ENCODE measurements around the gene KXD1.

Gene KXD1

GRCh38 chr19:18543814-18544475, 13.7 kb upstream of the KXD1 start:
- Histone ChIP-seq H3K27ac (ENCODE audit: low read depth, low read length) (no peak overlapping the region), H3K36me3 (ENCODE audit: control insufficient read depth in 1 of 2, insufficient read depth in 2 of 2, low read length in 2 of 2) (peaks cover 7 to 14% of the 10 kb centered on the region in 2 donors), H3K4me3 (ENCODE audit: low read depth in 1 of 2, low read length in 2 of 2) (peak overlapping the region; percentile 60 to 76), H3K9ac (ENCODE audit: low read depth in 1 of 2, low read length in 2 of 2) (peak overlapping the region; percentile 60 to 80), H3K4me1 (ENCODE audit: control insufficient read depth in 1 of 2, insufficient read depth in 2 of 2, low read length in 2 of 2) (peaks cover 7 to 17% of the 10 kb centered on the region in 2 donors), H3K9me3 (ENCODE audit: control insufficient read depth in 1 of 2, low read length in 2 of 2) (no peaks in the 10 kb centered on the region), H3K27me3 (ENCODE audit: control insufficient read depth in 1 of 2, insufficient read depth in 2 of 2, low read length in 2 of 2) (no peaks in the 10 kb centered on the region)

- no peaks in the 10 kb centered on the region for H3K4me1 ChIP-seq (ENCODE audit: control insufficient read depth in 1 of 2, insufficient read depth in 2 of 2, low read length in 2 of 2)
- H3K36me3 ChIP-seq (ENCODE audit: control insufficient read depth in 1 of 2, insufficient read depth in 2 of 2, low read length in 2 of 2) = no peaks in the 10 kb centered on the region
- no peak overlapping the region for H3K4me3 ChIP-seq (ENCODE audit: low read depth in 1 of 2, low read length in 2 of 2)
- H3K27me3 ChIP-seq (ENCODE audit: control insufficient read depth in 1 of 2, insufficient read depth in 2 of 2, low read length in 2 of 2) = no peaks in the 10 kb centered on the region
- H3K9ac ChIP-seq (ENCODE audit: low read depth in 1 of 2, low read length in 2 of 2) = no peak overlapping the region
- H3K9me3 ChIP-seq (ENCODE audit: control insufficient read depth in 1 of 2, low read length in 2 of 2) = no peaks in the 10 kb centered on the region
- no peak overlapping the region for H3K27ac ChIP-seq (ENCODE audit: low read depth, low read length)
These were observed 6.0 kb upstream of the KXD1 start for GRCh38 chr19:18551631-18552030.

- Histone ChIP-seq H3K27me3 (ENCODE audit: control insufficient read depth in 1 of 2, insufficient read depth in 2 of 2, low read length in 2 of 2) (no peaks in the 10 kb centered on the region), H3K36me3 (ENCODE audit: control insufficient read depth in 1 of 2, insufficient read depth in 2 of 2, low read length in 2 of 2) (peaks cover 0 to 8% of the 10 kb centered on the region in 2 donors), H3K27ac (ENCODE audit: low read depth, low read length) (peak overlapping the region; percentile 80), H3K9me3 (ENCODE audit: control insufficient read depth in 1 of 2, low read length in 2 of 2) (no peaks in the 10 kb centered on the region), H3K4me1 (ENCODE audit: control insufficient read depth in 1 of 2, insufficient read depth in 2 of 2, low read length in 2 of 2) (peaks cover 6 to 11% of the 10 kb centered on the region in 2 donors), H3K9ac (ENCODE audit: low read depth in 1 of 2, low read length in 2 of 2) (peak overlapping the region; percentile 90 to 94), H3K4me3 (ENCODE audit: low read depth in 1 of 2, low read length in 2 of 2) (peak overlapping the region; percentile 90 to 98)
These were observed 509 bp downstream of the KXD1 start for GRCh38 chr19:18558202-18558555.

- Histone ChIP-seq H3K4me1 (ENCODE audit: control insufficient read depth in 1 of 2, insufficient read depth in 2 of 2, low read length in 2 of 2) (peaks cover 6 to 11% of the 10 kb centered on the region in 2 donors), H3K27me3 (ENCODE audit: control insufficient read depth in 1 of 2, insufficient read depth in 2 of 2, low read length in 2 of 2) (no peaks in the 10 kb centered on the region), H3K4me3 (ENCODE audit: low read depth in 1 of 2, low read length in 2 of 2) (peak overlapping the region; percentile 90 to 98), H3K27ac (ENCODE audit: low read depth, low read length) (peak overlapping the region; percentile 80), H3K36me3 (ENCODE audit: control insufficient read depth in 1 of 2, insufficient read depth in 2 of 2, low read length in 2 of 2) (peaks cover 0 to 12% of the 10 kb centered on the region in 2 donors), H3K9me3 (ENCODE audit: control insufficient read depth in 1 of 2, low read length in 2 of 2) (no peaks in the 10 kb centered on the region), H3K9ac (ENCODE audit: low read depth in 1 of 2, low read length in 2 of 2) (peak overlapping the region; percentile 90 to 94)
These were observed 934 bp downstream of the KXD1 start for GRCh38 chr19:18558604-18559003.

- H3K36me3 ChIP-seq (ENCODE audit: control insufficient read depth in 1 of 2, insufficient read depth in 2 of 2, low read length in 2 of 2) = peaks cover 3 to 18% of the 10 kb centered on the region in 2 donors
- peaks cover 6 to 11% of the 10 kb centered on the region in 2 donors for H3K4me1 ChIP-seq (ENCODE audit: control insufficient read depth in 1 of 2, insufficient read depth in 2 of 2, low read length in 2 of 2)
- no peaks in the 10 kb centered on the region for H3K9me3 ChIP-seq (ENCODE audit: control insufficient read depth in 1 of 2, low read length in 2 of 2)
- H3K27me3 ChIP-seq (ENCODE audit: control insufficient read depth in 1 of 2, insufficient read depth in 2 of 2, low read length in 2 of 2) = no peaks in the 10 kb centered on the region
- no peak overlapping the region for H3K4me3 ChIP-seq (ENCODE audit: low read depth in 1 of 2, low read length in 2 of 2)
- no peak overlapping the region for H3K27ac ChIP-seq (ENCODE audit: low read depth, low read length)
- no peak overlapping the region for H3K9ac ChIP-seq (ENCODE audit: low read depth in 1 of 2, low read length in 2 of 2)
These were observed 2.0 kb downstream of the KXD1 start for GRCh38 chr19:18559685-18560084.

- Histone ChIP-seq H3K27ac (ENCODE audit: low read depth, low read length) (no peak overlapping the region), H3K9ac (ENCODE audit: low read depth in 1 of 2, low read length in 2 of 2) (no peak overlapping the region), H3K4me3 (ENCODE audit: low read depth in 1 of 2, low read length in 2 of 2) (no peak overlapping the region), H3K36me3 (ENCODE audit: control insufficient read depth in 1 of 2, insufficient read depth in 2 of 2, low read length in 2 of 2) (peaks cover 6 to 40% of the 10 kb centered on the region in 2 donors), H3K27me3 (ENCODE audit: control insufficient read depth in 1 of 2, insufficient read depth in 2 of 2, low read length in 2 of 2) (no peaks in the 10 kb centered on the region), H3K4me1 (ENCODE audit: control insufficient read depth in 1 of 2, insufficient read depth in 2 of 2, low read length in 2 of 2) (peaks cover 6 to 11% of the 10 kb centered on the region in 2 donors), H3K9me3 (ENCODE audit: control insufficient read depth in 1 of 2, low read length in 2 of 2) (no peaks in the 10 kb centered on the region)
These were observed 4.4 kb downstream of the KXD1 start for GRCh38 chr19:18562086-18562485.

- no peaks in the 10 kb centered on the region for H3K4me1 ChIP-seq (ENCODE audit: control insufficient read depth in 1 of 2, insufficient read depth in 2 of 2, low read length in 2 of 2)
- H3K27me3 ChIP-seq (ENCODE audit: control insufficient read depth in 1 of 2, insufficient read depth in 2 of 2, low read length in 2 of 2) = no peaks in the 10 kb centered on the region
- no peak overlapping the region for H3K27ac ChIP-seq (ENCODE audit: low read depth, low read length)
- no peaks in the 10 kb centered on the region for H3K9me3 ChIP-seq (ENCODE audit: control insufficient read depth in 1 of 2, low read length in 2 of 2)
- no peak overlapping the region for H3K4me3 ChIP-seq (ENCODE audit: low read depth in 1 of 2, low read length in 2 of 2)
- no peak overlapping the region for H3K9ac ChIP-seq (ENCODE audit: low read depth in 1 of 2, low read length in 2 of 2)
- H3K36me3 ChIP-seq (ENCODE audit: control insufficient read depth in 1 of 2, insufficient read depth in 2 of 2, low read length in 2 of 2) = peaks cover 16 to 62% of the 10 kb centered on the region in 2 donors
These were observed 9.3 kb downstream of the KXD1 start for GRCh38 chr19:18566953-18567352.

- Histone ChIP-seq H3K36me3 (ENCODE audit: control insufficient read depth in 1 of 2, insufficient read depth in 2 of 2, low read length in 2 of 2) (peaks cover 17 to 54% of the 10 kb centered on the region in 2 donors), H3K27me3 (ENCODE audit: control insufficient read depth in 1 of 2, insufficient read depth in 2 of 2, low read length in 2 of 2) (no peaks in the 10 kb centered on the region), H3K27ac (ENCODE audit: low read depth, low read length) (no peak overlapping the region), H3K9me3 (ENCODE audit: control insufficient read depth in 1 of 2, low read length in 2 of 2) (no peaks in the 10 kb centered on the region), H3K9ac (ENCODE audit: low read depth in 1 of 2, low read length in 2 of 2) (no peak overlapping the region), H3K4me1 (ENCODE audit: control insufficient read depth in 1 of 2, insufficient read depth in 2 of 2, low read length in 2 of 2) (peaks cover 11 to 12% of the 10 kb centered on the region in 2 donors), H3K4me3 (ENCODE audit: low read depth in 1 of 2, low read length in 2 of 2) (no peak overlapping the region)
These were observed 10.7 kb downstream of the KXD1 start for GRCh38 chr19:18568367-18568766.

GRCh38 chr19:18571564-18572344, 14.1 kb downstream of the KXD1 start, which contains the start of gene UBA52:
Gene UBA52 (plus strand): TSS chr19:18571857. CDS start chr19:18573301, 1,444 bp downstream.
- Histone ChIP-seq H3K9ac (ENCODE audit: low read depth in 1 of 2, low read length in 2 of 2) (peak within 1 kb of the TSS; percentile 94 to 95), H3K9me3 (ENCODE audit: control insufficient read depth in 1 of 2, low read length in 2 of 2) (no peaks in the 10 kb centered on the region), H3K27me3 (ENCODE audit: control insufficient read depth in 1 of 2, insufficient read depth in 2 of 2, low read length in 2 of 2) (no peaks in the 10 kb centered on the region), H3K27ac (ENCODE audit: low read depth, low read length) (peak within 1 kb of the TSS; percentile 92), H3K4me1 (ENCODE audit: control insufficient read depth in 1 of 2, insufficient read depth in 2 of 2, low read length in 2 of 2) (peaks cover 13 to 15% of the 10 kb centered on the region in 2 donors), H3K4me3 (ENCODE audit: low read depth in 1 of 2, low read length in 2 of 2) (peak within 1 kb of the TSS; percentile 94 to 97), H3K36me3 (ENCODE audit: control insufficient read depth in 1 of 2, insufficient read depth in 2 of 2, low read length in 2 of 2) (peaks cover 30 to 58% of the 10 kb centered on the region in 2 donors)

- Histone ChIP-seq H3K9me3 (ENCODE audit: control insufficient read depth in 1 of 2, low read length in 2 of 2) (no peaks in the 10 kb centered on the region), H3K36me3 (ENCODE audit: control insufficient read depth in 1 of 2, insufficient read depth in 2 of 2, low read length in 2 of 2) (peaks cover 20 to 42% of the 10 kb centered on the region in 2 donors), H3K27me3 (ENCODE audit: control insufficient read depth in 1 of 2, insufficient read depth in 2 of 2, low read length in 2 of 2) (no peaks in the 10 kb centered on the region), H3K27ac (ENCODE audit: low read depth, low read length) (no peak overlapping the region), H3K9ac (ENCODE audit: low read depth in 1 of 2, low read length in 2 of 2) (no peak overlapping the region), H3K4me1 (ENCODE audit: control insufficient read depth in 1 of 2, insufficient read depth in 2 of 2, low read length in 2 of 2) (peaks cover 13 to 15% of the 10 kb centered on the region in 2 donors), H3K4me3 (ENCODE audit: low read depth in 1 of 2, low read length in 2 of 2) (no peak overlapping the region)
These were observed 17.1 kb downstream of the KXD1 start for GRCh38 chr19:18574691-18575291.
